ENCODE results near the gene CHD1L.
A peak's percentile ranks its signal among the peaks of the same experiment; 100 is the strongest.
"Not testable (repeated sequence)": the region's sequence is repeated elsewhere in the genome, so short reads cannot be mapped to it uniquely, and the experiment has no call there.

CHD1L gene

GRCh38 chr1:147267711-147268110 is 25.2 kb downstream of the CHD1L start:
- DNase-seq (ENCODE audit: low spot score): no peak

GRCh38 chr1:147270721-147271120 is 28.2 kb downstream of the CHD1L start:
- DNase-seq (ENCODE audit: low spot score): no peak

GRCh38 chr1:147272042-147272441 is 29.6 kb downstream of the CHD1L start:
- DNase-seq (ENCODE audit: low spot score): no peak

GRCh38 chr1:147273409-147274336 is 31.2 kb downstream of the CHD1L start:
- peak; percentile 48 for DNase-seq (ENCODE audit: low spot score)

- no peak for DNase-seq (ENCODE audit: low spot score)
These were observed 39.5 kb downstream of the CHD1L start for GRCh38 chr1:147281950-147282349.

GRCh38 chr1:147283011-147283410 is 40.5 kb downstream of the CHD1L start:
- DNase-seq (ENCODE audit: low spot score): no peak

GRCh38 chr1:147287133-147287865 is 44.8 kb downstream of the CHD1L start:
- DNase-seq (ENCODE audit: low spot score): no peak

- no peak for DNase-seq (ENCODE audit: low spot score)
These were observed 49.5 kb downstream of the CHD1L start for GRCh38 chr1:147292012-147292411.

GRCh38 chr1:147292631-147293251 is 50.3 kb downstream of the CHD1L start:
- no peak for DNase-seq (ENCODE audit: low spot score)

GRCh38 chr1:147297438-147297837 is 55.0 kb downstream of the CHD1L start:
- no peak for DNase-seq (ENCODE audit: low spot score)

- DNase-seq (ENCODE audit: low spot score): not testable (repeated sequence)
These were observed 63.3 kb downstream of the CHD1L start for GRCh38 chr1:147305803-147306202.

GRCh38 chr1:147316968-147317367 is 74.5 kb downstream of the CHD1L start:
- no peak for DNase-seq (ENCODE audit: low spot score)

GRCh38 chr1:147326933-147327687 is 84.6 kb downstream of the CHD1L start:
- not testable (repeated sequence) for DNase-seq (ENCODE audit: low spot score)

GRCh38 chr1:147334292-147334691 is 91.8 kb downstream of the CHD1L start:
- DNase-seq (ENCODE audit: low spot score): no peak

GRCh38 chr1:147336291-147336690 is 93.8 kb downstream of the CHD1L start:
- no peak for DNase-seq (ENCODE audit: low spot score)

- no peak for DNase-seq (ENCODE audit: low spot score)
These were observed 94.7 kb downstream of the CHD1L start for GRCh38 chr1:147337040-147337630.

- no peak for DNase-seq (ENCODE audit: low spot score)
These were observed 96.1 kb downstream of the CHD1L start for GRCh38 chr1:147338571-147338970.

GRCh38 chr1:147341246-147341645 is 98.8 kb downstream of the CHD1L start:
- no peak for DNase-seq (ENCODE audit: low spot score)

All from putamen (tissue), 1 donor.